HepG2 (cell line): Measurements from ENCODE around the gene SEC24A. TPM values are rescaled to one million over a fixed set of nuclear protein-coding genes. Genes with fewer than 3 reads are reported as not detected.

Experiments used
- KAT8 ChIP-seq: IDR thresholded peaks from 2 replicates; pipeline ENCODE4 v1.6.1; 2016; ENCODE audit warnings: missing genetic modification reagents, missing compliant biosample characterization
- NR2F2 ChIP-seq: IDR thresholded peaks from 2 replicates; pipeline ENCODE4 v1.6.1; 2012; ENCODE audit warnings: low read depth, inconsistent platforms, borderline replicate concordance
- RBFOX2 ChIP-seq: fragments of 200-400 bp; formaldehyde crosslinking; IDR thresholded peaks from 2 replicates; pipeline ENCODE4 v1.6.1; 2017; ENCODE audit warnings: low read depth, mild to moderate bottlenecking, low read length
- SRF ChIP-seq: IDR thresholded peaks from 2 replicates; pipeline ENCODE4 v1.6.1; 2011; ENCODE audit warnings: mild to moderate bottlenecking, low read depth, low read length, moderate library complexity
- ZBTB7B ChIP-seq: sonication (generic); formaldehyde crosslinking; IDR thresholded peaks from 2 replicates; pipeline ENCODE4 v1.4.0; 2020; ENCODE audit warnings: missing genetic modification reagents
- ZNF407 ChIP-seq: sonication (generic); formaldehyde crosslinking; IDR thresholded peaks from one replicate; pipeline ENCODE4 v1.5.1; 2020; ENCODE audit warnings: mild to moderate bottlenecking, missing genetic modification reagents; ENCODE audit errors: not compliant biosample characterization
- ZNF776 ChIP-seq: sonication (generic); formaldehyde crosslinking; IDR thresholded peaks from 2 replicates; pipeline ENCODE4 v1.4.0; 2020; ENCODE audit warnings: mild to moderate bottlenecking, missing genetic modification reagents
- polyA plus RNA-seq, 8 experiments: library from polyadenylated mRNA; depleted of rRNA in 3 of 8; stranded (reverse) in 7 of 8; unstranded in 1 of 8; fragments of >200 nt; fragmentation: Illumina TruSeq in 4 of 8; extraction: Trizol in 4 of 8; gene quantifications; 2 replicates each; pipeline versions ENCODE4 v1.2.1 to v1.2.3, GENCODE V29; 2011 to 2016; ENCODE audit warnings: low read depth in 4 of 8, missing spikeins in 1 of 8, mixed read lengths in 1 of 8; ENCODE audit not compliant: insufficient read depth in 1 of 8
- total RNA-seq, 5 experiments: library from RNA; depleted of rRNA; stranded (reverse); fragments of >200 nt; fragmentation: Illumina TruSeq; extraction: Trizol; gene quantifications; 2 replicates each; pipeline ENCODE4 v1.2.3, GENCODE V29; 2016; ENCODE audit warnings: low read depth in 1 of 5
- TF ChIP-seq, protein P1 (sequence below): sonication (generic); formaldehyde crosslinking; IDR thresholded peaks from 2 replicates; pipeline ENCODE4 v1.8.1; 2023; ENCODE audit warnings: mild to moderate bottlenecking, moderate library complexity, missing genetic modification reagents
- TF ChIP-seq, protein P2 (sequence below): sonication (generic); formaldehyde crosslinking; IDR thresholded peaks from 2 replicates; pipeline ENCODE4 v1.4.0; 2020; ENCODE audit warnings: low read depth, missing genetic modification reagents

Gene SEC24A
- total and polyA plus RNA-seq, 2 of the 13 experiments (the other 11 are each of a cell fraction or from before 2014, with no cell fraction given), result 30.5 to 56.8 TPM

DNA sequence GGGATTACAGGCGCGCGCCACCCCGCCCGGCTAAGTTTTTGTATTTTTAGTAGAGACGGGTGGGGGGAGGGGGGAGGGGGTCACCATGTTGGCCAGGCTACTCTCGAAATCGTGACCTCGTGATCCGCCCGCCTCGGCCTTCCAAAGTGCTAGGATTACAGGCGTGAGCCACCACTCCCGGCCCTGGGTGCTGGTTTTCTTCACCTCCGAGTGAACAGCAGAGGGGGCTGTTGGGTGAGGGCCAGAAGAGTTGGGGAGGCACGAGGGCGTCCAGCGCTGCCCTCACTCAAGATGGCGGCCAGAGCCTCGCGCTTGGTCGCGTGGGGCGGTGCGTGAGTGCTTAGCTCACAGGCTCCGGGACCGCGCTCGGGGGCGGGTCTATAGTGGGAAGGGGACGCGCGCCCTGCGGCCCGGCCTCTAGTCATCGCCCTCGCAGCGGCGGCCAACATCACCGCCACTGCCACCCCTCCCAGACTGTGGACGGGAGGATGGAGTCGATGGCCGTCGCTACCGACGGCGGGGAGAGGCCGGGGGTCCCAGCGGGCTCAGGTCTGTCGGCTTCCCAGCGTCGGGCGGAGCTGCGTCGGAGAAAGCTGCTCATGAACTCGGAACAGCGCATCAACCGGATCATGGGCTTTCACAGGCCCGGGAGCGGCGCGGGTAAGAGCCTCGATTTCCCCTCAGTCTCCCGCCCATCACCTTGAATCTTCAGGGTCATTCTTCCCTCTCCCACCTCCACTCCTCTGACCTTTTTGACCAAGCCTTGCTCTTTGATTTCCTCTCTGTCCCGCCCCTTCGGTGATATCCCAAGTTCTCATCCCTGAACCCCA lies 89.8 kb downstream of the SEC24A start, which contains the start of gene CAMLG (continued):
- TF ChIP-seq, protein P1, sequence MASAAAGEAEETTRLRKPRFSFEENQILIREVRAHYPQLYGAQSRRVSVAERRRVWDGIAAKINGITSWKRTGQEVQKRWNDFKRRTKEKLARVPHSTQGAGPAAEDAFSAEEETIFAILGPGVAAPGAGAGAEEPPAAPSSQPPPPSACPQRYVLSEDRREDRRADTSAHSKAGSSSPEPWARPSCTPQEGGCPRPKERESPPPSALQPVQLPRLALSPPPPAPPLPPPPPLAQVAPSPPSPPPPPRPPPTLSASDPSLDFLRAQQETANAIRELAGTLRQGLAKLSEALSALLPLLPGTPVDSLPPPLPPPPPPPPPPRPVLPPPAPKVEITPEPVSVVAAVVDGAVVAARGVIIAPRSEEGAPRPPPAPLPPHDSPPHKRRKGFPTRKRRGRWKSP, result peak; percentile 82
- 0 out of 2 replicates have a peak, but pooled peaks have one; percentile 5 for TF ChIP-seq SRF
- peak; percentile 67 for TF ChIP-seq ZNF776
- TF ChIP-seq ZNF407 (CRISPR knock-in tag), result peak; percentile 14
- peak; percentile 58; the same call in 1 of the 2 replicates for TF ChIP-seq ZBTB7B (CRISPR knock-in tag)
- TF ChIP-seq RBFOX2, result peak; percentile 90
- TF ChIP-seq NR2F2, result no peak
- TF ChIP-seq KAT8 (CRISPR knock-in tag), result peak; percentile 93
- TF ChIP-seq, protein P2, sequence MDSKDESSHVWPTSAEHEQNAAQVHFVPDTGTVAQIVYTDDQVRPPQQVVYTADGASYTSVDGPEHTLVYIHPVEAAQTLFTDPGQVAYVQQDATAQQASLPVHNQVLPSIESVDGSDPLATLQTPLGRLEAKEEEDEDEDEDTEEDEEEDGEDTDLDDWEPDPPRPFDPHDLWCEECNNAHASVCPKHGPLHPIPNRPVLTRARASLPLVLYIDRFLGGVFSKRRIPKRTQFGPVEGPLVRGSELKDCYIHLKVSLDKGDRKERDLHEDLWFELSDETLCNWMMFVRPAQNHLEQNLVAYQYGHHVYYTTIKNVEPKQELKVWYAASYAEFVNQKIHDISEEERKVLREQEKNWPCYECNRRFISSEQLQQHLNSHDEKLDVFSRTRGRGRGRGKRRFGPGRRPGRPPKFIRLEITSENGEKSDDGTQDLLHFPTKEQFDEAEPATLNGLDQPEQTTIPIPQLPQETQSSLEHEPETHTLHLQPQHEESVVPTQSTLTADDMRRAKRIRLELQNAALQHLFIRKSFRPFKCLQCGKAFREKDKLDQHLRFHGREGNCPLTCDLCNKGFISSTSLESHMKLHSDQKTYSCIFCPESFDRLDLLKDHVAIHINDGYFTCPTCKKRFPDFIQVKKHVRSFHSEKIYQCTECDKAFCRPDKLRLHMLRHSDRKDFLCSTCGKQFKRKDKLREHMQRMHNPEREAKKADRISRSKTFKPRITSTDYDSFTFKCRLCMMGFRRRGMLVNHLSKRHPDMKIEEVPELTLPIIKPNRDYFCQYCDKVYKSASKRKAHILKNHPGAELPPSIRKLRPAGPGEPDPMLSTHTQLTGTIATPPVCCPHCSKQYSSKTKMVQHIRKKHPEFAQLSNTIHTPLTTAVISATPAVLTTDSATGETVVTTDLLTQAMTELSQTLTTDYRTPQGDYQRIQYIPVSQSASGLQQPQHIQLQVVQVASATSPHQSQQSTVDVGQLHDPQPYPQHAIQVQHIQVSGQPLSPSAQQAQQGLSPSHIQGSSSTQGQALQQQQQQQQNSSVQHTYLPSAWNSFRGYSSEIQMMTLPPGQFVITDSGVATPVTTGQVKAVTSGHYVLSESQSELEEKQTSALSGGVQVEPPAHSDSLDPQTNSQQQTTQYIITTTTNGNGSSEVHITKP (CRISPR knock-in tag), result peak; percentile 80; the same call in 1 of the 2 replicates
